Activated effector memory CD4-positive, alpha-beta T cell treated with Interleukin-2 at 50 U/mL for 16 hours (primary cell): ENCODE data around the gene DNAJA1.
"Not testable (repeated sequence)": the region's sequence is repeated elsewhere in the genome, so short reads cannot be mapped to it uniquely, and the experiment has no call there.

Experiments used
- DNase-seq: peaks from one replicate; pipeline ENCODE4 v3.0.0-alpha.2; 2020

Gene DNAJA1

GRCh38 chr9:33024966-33025571 is at the start of gene DNAJA1:
Gene DNAJA1, plus strand, starts transcription at chr9:33025273. Its CDS starts 1,212 bp downstream, at chr9:33026485.
- DNase-seq = peak; percentile 94

GRCh38 chr9:32978051-32978450 is 47.0 kb upstream of the DNAJA1 start:
- DNase-seq = no peak

DNA sequence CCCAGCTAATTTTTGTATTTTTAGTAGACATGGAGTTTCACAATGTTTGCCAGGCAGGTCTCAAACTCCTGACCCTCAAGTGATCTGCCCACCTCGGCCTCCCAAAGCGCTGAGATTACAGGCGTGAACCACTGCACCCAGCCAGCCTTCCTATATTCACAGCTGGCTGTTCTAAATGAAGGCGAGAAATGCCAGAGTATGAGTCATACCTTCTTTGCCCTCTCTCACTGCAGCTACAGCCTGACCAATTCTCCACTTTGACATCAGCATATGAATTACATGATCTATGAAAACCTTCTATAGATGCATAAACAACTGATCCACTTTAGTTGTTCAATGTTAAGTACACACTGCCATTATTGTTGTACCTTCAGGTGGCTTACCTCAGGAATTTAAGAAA is 38.1 kb upstream of the DNAJA1 start:
- DNase-seq = no peak

- no peak for DNase-seq
Observed at GRCh38 chr9:32989660-32990059, 35.4 kb upstream of the DNAJA1 start.

- no peak for DNase-seq
Observed at GRCh38 chr9:32991897-32992594, 33.0 kb upstream of the DNAJA1 start.

- no peak for DNase-seq
Observed at GRCh38 chr9:32992595-32993238, 32.4 kb upstream of the DNAJA1 start.

DNA sequence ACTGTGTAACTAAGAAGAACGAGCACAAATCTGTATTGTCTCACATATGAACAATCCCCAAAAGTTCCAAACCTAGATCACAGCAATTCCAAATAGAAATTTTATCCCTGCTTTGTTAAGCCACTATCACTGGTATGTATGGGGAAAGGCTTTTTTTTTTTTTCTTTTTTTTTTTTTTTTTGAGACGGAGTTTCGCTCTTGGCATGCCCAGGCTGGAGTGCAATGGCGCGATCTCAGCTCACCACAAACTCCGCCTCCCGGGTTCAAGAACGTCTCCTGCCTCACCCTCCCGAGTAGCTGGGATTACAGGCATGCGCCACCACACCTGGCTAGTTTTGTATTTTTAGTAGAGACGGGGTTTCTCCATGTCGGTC is 24.4 kb upstream of the DNAJA1 start:
- not testable (repeated sequence) for DNase-seq

GRCh38 chr9:33005335-33005734 is 19.7 kb upstream of the DNAJA1 start:
- not testable (repeated sequence) for DNase-seq

DNA sequence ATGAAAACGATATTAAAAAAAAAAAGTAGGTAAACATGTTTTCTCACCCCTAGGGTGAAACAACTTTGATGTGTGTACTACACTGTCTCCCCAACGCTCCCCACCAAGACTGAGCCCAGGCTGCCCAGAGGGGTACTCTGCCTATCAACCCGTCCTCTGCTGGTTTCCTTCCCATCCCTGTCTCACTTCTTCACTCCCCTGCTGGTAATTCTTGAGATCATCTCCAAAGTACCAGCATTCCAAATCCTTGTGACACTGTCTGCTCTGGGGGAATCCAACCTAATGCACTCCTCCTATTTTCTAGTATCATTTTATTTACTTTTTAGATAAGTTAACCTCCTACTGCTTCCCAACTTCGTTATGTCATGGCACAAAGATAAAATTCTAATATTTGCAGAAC is 17.3 kb upstream of the DNAJA1 start:
- no peak for DNase-seq

DNA sequence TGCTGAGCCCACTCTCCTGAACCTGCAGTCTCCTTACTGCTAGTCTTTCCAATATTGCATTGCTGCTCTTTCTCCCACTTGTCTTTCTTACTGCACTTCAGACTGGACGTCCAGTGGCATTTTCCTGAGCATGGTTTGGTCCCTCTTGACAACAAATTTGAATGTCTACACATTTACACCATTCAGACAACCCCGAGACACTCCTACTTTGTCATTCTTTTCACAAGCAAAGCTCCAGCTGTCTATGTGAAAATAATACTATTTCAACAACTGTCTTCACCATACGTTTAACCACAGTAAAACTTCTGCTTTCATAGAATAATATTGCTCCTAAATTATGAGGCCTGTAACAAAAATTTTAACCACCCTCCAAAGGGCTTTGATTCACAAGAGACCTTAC is 13.2 kb upstream of the DNAJA1 start:
- no peak for DNase-seq

- DNase-seq = no peak
Observed at GRCh38 chr9:33012328-33013069, 12.6 kb upstream of the DNAJA1 start.

DNA sequence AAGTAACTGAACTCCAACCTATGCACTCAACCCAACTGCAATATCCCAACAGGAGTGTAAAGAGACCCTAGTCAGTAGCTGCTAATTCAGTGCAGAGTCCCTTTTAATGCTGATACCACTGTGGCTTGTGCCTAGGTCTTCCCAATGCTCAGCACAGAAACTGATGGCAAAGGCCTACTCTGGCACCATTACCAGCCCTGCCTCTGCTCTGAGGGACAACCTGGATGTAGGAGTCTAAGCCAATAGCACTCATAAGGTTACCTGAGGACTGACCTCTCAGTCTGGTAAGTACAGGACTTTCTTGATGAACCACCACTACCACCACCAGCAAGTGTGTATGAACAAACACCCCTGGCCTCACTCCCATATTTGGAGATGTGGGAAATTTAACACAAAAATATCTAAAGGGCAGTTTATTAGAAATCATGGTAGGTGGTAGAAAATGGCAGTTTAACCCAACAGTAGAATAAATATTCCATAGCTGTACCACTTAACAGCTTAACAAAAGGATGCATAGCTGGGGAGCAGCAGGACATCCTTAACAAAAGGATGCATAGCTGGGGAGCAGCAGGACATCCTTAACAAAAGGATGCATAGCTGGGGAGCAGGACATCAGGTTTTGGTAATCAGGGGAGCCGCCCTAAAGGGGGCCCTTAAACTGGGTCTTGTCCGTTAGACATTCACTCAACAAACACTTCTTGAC is 11.0 kb upstream of the DNAJA1 start:
- DNase-seq = no peak

- DNase-seq = no peak
Observed at GRCh38 chr9:33014665-33015014, 10.4 kb upstream of the DNAJA1 start.

DNA sequence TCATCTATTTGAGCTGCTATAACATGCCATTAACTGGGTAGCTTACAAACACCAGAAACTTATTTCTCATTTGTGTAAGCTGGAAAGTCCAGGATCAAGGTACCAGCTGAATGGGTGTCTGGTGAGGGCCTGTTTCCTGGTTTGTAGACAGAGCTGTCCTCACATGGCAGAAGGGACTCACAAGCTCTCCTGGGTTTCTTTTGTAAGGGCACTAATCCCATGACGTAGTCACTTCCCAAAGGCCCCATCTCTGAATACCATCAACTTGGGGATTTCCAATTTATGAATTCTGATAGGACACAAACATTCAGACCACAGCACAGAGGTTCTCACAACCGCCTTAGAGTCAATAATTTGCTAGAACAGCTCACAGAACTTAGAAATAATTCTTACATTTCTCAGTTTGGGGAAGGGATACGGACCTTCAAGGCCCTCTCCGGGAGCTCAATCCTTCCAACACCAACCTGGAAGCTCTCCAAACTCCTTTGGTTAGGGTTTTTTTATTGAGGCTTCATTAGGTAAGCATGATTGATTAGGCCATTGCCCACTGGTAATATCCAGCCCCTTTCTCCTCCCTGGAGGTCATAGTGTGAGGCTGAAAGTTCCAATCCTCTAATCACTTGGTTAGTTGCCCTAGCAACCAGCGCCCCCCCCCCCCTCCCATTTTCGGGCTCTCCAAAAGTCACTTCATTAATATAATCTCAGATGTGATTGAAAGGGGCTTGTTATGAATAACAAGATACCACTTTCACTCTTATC is 7.6 kb upstream of the DNAJA1 start:
- DNase-seq = no peak

DNA sequence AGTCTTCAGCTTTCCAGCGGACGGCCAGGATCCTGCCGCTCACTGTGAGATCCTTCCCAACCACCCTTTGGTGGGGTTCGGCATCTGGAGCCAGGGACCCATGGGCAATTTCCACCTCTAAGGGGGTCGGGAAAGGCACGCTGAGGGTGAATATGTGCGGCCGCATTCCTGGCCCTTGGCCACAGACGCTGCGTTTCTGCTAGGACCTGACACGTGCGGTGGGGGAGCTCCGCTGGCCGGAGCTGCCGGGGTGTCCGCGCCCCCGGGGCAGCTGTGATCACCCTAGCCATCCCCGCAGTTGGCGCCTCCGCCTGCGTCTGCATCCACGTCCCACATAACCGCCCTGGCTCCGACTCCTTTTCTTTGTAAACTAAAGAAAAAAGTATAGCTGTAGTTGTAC is 5.3 kb upstream of the DNAJA1 start:
- no peak for DNase-seq

DNA sequence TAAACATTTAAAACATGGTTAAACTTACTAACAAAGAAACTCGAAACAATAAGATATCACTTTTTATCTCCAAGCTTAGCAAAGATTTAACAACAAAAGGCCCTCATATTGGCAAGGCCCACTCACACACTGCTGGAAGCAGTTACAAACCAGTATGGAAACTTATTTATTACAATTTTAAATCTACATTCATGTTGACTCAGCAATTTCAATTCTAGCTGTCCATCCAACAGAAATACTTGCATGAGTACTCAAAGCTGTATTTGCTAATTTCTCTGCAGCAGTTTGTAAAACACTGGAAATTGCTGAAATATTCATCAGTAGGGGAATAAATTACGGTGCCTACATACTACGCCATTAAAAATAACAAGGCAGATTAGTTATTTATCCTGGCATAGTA is 2.8 kb upstream of the DNAJA1 start:
- DNase-seq = no peak

GRCh38 chr9:33022755-33023154 is 2.3 kb upstream of the DNAJA1 start:
- no peak for DNase-seq

- no peak for DNase-seq
Observed at GRCh38 chr9:33023661-33024060, 1.4 kb upstream of the DNAJA1 start.

DNA sequence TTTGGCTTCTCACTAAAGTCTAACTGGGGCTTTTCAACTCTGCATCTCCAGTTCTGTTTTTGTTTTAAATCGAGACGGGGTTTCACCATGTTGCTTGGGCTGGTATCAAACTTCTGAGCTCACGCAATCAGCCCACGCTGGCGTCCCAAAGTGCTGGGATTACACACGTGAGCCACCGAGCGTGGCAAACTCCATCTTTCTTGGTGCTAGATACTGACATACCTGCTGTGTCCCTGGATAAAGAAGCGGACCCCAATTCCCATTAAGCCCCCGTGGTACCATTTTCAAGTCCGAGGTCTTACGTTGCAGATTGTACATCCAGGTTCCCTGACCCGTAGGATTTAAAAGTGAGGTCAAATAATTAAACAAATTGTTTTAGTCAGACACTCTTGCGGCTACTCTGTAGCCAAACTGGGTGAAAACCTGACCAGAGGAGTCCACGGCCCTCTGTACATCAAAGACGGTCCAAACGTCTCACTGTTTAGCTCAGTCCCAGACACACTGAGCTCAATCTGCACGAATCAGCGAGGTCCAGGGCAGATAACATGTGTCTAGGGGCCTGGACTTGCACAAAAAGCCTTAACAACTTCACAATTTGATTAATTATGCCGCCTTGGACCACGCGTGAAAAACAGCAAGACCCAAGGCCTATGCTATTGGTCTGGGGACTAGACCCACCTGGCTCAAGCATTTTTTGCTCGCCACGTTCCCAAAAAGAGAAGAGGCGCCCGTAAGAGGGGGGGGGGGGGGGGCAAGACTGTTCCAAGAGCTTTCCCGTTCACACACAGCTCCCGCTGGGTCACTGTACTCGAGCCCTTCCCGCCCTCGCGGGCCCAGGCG is 727 bp upstream of the DNAJA1 start:
- no peak for DNase-seq

DNA sequence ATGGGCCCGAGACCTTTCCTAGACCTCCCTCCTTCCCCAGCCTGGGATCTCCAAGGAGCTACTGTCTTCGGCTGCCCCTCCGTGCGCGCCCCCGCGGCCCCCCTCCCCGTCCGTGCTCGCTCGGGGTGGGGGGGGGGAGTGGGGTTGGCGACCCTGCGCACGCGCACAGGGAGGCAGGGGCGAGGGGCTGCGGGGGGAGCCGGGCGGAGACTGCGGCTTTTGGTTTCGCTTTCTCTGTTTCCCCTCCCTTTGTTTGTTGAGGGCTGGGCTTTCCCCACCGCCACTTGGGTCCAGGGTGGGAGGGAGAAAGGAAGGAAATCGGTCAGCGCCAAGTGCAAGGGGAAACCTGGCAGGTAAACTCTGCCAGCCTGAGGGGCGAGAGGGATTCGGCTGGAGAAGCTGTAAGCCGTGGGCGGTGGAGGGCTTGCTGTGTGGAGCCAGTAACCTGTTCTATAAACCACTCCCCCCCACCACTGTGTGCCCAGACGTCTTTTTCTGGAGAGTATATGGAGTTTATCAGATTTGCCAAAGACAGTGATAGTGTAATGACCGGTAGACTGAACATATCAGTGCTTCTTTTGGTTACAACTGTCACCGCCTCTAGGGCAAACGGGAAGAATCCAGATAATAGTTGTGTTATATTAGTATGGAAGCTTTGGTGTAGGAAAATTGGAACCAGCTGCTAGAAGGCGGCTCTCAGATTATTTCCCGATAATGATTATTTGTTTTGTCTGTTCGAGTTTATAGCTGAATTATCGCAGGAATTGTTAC is 684 bp downstream of the DNAJA1 start:
- peak; percentile 64 for DNase-seq
